HG02938 (cell line): ENCODE measurements around the gene RANBP2.
A peak's percentile ranks its signal among the peaks of the same experiment; 100 is the strongest.

ENCODE experiments used
- ATAC-seq: cut with Tn5 transposase; IDR thresholded peaks from one replicate; pipeline ENCODE4 v1.9.1; 2021; ENCODE audit warnings: mild to moderate bottlenecking, moderate library complexity; ENCODE audit not compliant: unreplicated experiment

RANBP2 gene

DNA sequence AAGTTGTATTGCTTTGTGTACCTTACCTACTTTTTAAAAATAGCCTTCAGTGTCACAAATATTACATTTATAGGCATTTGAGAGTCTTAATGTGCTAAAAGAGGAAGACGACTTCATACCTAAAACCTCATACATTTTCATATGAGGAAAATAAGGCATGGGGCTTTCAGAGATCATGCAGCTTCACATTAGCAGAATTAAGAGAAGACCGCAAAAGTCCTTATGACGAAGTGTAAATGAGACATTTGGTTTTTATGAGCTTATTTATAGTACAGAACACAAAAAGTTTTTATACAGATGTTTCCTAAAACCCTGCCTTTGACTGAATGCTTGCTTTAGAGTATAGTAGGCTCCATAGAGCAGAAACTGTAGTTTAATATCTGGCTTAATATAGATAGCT, 57.2 kb downstream of the RANBP2 start:
- ATAC-seq, result peak; percentile 66

DNA sequence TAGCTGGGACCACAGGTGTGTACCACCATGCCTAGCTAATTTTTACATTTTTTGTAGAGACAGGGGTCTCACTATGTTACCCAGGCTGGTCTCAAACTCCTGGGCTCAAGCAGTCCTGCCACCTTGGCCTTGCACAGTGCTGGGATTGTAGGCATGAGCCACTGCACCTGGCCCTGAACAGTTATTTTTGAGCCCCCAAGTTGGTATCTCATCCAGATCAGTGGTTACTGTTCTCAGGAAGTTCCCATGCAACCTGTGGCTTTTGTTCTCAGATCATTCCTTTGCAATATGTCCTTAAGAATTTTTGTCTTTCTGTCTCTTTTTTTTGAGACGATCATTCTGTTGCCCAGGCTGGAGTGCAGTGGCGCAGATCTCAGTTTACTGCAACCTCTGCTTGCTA, 59.6 kb downstream of the RANBP2 start:
- no peak for ATAC-seq

- ATAC-seq, result peak; percentile 10
Observed at GRCh38 chr2:108786008-108786353, 66.7 kb downstream of the RANBP2 start.

DNA sequence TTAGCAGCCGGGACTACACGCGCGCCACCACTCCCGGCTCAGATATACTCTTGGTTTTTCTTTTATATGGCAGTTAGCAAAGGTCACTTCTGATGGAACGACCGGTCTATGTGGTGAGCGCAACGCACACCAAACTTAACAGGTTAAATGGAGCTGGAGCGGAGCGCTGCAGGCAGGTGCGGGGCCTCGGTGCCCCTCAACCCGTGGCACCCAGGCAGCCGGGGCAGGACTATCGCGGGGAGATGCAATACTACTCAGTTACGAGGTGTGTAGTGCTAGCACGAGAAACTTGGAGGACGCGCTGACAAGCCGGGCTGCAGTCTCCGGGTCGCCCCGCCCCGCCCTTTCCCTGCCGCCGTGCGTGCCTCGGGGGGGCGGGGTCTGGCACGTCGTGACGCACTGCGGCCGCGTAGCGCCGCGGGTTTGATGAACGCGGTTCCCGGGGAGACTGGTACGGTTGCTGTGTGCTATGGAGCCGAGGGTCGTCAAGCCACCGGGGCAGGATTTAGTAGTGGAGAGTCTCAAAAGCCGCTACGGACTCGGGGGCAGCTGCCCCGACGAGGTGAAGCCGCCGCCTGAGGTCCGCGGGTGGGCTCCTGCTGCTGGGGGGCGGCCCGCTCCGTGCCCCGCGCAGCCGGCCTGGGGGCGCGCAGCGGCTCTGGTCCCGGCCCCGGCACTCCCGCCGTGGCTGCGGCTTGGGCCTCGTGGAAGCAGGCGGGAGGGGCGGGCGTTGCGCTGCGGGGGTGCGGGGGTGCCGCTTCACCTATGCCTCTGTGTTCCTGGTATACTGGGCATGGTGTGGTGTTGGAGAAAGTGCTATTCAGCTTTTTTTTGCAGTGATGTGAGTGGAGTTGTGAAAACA, 67.3 kb downstream of the RANBP2 start, which contains the start of gene CCDC138:
TSS of gene CCDC138 (plus strand) at position 418 of the 862 bp plus-strand sequence. CDS start at position 470, 52 bp downstream.
- peak; percentile 91 for ATAC-seq

DNA sequence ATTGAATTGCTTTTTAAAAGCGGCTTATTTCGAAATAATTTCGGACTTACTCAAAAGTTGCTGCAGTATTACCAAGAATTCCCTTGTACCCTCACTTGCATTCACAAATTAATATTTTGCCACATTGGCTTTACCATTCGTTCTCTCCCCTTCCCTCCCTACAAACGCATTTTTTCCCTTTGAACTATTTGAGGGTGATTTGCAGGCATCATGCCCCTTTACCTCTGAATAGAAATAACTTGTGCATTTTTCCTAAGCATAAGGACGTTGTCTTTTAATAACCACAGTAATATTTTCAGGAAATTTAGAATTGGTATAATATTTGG, 67.9 kb downstream of the RANBP2 start:
- no peak for ATAC-seq

DNA sequence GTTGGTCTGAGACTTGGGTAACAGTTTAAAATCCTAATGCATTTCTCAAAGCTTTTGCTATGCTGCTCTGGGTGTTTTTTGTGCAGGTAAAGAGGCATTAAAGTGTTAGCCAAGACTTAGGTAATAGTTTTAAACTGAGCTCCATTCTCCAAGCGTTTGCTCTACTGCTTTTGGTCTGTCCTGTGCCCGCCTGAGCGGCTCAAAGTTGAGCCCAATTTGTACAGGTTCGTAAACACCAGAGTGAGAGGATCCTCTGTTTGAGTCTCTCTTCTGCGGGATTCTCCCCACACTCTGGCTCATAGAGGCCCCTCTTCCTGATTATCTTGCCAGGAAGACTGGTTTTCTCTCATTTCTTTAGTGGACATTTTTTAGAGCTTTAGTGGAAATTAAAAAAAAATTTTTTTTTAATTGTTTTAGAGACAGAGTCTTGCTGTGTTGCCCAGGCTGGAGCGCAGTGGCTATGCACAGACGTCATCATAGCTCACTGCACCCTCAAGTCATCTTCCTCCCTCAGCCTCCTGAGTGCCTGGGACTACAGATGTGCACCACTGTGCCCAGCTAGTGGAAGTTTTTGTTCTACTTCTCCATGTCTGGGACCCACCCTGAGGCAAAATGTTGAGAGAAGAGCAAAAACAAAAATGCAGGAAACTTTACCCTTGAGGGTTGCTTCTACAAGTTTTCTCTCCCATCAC, 83.9 kb downstream of the RANBP2 start:
- no peak for ATAC-seq

DNA sequence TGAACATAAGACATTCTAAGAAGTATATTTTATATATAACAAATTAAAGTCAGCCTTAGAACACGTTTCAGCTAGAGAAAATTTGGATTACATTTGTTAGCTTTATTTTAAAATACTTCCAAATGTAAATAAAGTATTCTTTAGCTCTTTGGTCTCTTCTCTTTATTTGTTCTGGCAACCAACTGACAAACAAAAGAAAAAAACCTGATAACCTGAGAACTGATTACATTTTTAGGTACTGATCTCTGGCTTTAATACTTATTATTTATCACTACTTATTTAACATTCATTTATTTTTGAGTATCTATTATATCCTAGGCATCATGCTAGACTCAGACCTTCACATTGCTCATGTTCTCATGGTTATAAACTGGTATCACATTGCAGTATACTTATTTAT, 85.8 kb downstream of the RANBP2 start:
- ATAC-seq, result no peak

DNA sequence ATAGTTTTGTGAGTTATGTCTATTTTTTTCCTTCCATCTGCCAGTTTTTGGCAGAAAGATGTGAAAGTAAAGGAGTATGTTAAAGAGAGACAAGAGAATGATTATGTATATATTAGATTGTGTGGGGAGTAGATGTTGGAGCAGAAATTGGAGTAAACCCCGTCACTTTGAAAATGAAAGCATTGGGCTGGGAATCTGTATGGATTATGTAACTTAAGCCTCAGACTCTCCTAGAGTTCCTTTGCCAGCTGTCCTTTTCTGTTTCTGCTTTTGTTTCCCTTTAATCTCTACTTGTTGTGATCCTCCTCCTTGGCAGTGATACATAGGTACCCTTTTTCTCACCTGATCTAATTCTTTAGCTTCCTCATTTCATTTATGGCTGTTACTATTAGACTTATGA, 86.5 kb downstream of the RANBP2 start:
- ATAC-seq, result no peak

DNA sequence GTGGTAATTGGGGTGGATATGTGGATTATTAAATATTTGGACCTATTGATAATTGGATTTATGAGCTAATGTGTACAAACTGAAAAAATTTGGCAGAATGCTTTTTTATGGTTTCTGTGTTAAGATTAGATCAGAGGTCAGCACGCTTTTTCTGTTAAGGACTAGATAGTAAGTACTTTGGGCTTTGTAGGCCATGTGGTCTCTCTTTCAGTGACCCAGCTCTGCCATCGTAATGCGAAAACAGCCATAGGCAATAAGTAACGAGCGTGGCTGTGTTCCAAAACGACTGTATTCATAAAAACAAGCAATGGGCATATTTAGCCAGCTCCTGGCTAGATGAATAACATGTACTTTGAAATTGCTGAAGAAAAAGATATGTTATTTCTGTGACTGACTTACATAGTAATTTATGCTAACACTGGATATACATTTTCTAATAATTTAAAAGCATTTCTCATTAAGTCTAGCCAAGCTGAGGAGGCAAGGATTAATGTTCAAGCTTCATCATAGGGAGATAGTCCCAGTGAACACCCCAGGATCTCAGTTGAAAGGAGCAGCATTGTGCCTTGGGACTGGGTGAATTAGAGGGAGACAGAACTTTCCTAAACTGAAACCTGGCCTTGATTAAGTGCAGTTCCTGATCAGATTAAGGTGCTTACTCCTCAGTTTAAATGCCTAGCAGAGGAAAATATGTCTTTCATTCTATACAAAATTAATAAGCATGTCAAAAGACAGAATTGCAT, 87.3 kb downstream of the RANBP2 start:
- no peak for ATAC-seq

GRCh38 chr2:108809936-108810335, 90.7 kb downstream of the RANBP2 start:
- ATAC-seq, result no peak

- ATAC-seq, result no peak
Observed at GRCh38 chr2:108810993-108811957, 92.0 kb downstream of the RANBP2 start.

- no peak for ATAC-seq
Observed at GRCh38 chr2:108813732-108814131, 94.5 kb downstream of the RANBP2 start.

DNA sequence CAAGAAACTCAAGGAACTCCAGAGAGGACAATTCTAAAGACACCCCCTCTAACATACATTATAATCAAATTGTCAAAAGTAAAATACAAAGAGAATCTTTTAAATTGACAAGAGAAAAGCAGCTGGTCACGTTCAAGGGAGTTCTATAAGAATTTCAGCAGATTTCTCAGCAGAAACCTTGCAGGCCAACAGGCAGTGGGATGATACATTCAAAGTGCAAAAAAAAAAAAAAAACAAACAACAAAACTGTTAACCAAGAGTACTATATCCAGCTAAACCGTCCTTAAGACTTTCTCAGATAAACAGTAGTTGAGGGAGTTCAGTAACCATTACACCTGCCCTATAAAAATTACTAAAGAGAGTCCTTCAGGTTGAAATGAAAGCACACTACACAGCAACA, 101.2 kb downstream of the RANBP2 start:
- no peak for ATAC-seq

GRCh38 chr2:108823286-108823685, 104.0 kb downstream of the RANBP2 start:
- ATAC-seq, result no peak

DNA sequence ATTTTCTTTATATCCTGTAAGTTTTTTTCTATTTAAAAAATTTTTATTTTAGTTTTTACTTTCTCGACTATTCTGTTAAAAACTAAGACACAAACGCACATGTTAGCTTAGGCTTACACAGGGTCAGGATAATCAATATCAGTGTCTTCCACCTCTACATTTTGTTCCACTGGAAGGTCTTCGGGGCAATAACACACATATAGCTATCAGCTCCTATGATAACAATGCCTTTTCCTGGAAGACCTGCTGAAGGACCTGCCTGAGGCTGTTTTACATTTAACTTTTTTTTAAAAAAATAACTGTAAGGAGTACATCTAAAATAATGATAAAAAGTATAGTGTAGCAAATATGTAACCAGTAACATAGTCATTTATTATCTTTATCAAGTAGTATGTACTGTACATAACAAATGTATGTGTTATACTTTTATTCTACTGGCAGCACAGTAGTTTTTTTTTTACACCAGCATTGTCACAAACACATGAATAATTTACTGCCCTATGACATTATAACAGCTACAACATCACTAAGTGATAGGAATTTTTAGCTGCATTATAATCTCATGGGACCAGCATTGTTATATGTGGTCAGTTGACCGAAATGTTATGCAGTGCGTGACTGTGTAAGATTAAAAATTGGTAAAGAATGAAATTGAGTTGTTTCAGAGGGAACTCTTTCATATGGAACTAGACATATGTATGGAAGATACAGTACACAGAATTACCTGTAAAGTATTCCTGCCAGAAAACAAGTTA, 105.2 kb downstream of the RANBP2 start:
- ATAC-seq, result no peak

DNA sequence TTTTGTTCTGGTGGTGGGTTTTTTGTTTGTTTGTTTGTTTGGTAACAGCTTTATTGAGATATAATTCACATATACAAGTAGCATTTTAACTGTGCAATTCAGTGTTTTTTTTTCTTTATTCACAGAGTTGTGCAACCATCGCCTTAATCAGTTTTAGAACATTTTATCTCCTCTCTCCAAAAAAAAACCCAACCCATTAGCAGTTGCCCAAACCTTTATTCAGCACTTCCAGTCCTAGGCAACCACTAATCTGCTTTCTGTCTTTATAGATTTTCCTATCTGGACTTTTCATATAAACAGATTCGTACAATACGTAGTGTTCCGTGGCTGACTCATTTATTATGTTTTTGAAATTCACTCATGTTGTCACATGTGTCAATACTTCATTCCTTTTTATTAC, 106.0 kb downstream of the RANBP2 start:
- no peak for ATAC-seq

GRCh38 chr2:108825736-108826135, 106.5 kb downstream of the RANBP2 start:
- no peak for ATAC-seq

GRCh38 chr2:108829578-108830310, 110.5 kb downstream of the RANBP2 start:
- ATAC-seq, result no peak

- ATAC-seq, result no peak
Observed at GRCh38 chr2:108833219-108833618, 113.9 kb downstream of the RANBP2 start.
